ENCODE results near the gene BATF.

Gene BATF

DNA sequence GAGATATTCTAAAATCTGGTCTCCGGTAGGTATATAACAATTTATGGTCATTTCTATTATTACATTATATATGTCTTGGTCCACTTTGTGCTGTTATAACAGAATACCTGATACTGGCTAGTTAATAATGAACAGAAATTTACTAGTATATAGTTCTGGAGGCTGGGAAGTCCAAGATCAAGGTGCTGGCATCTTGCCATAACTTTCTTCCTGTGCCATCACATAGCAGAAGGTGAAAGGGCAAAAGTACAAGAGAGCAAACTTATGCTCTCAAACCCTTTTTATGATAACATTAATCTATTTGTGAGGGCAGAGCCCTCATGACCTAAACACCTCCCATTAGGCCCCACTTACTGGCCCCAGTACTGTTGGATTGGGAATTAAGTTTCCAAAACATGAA lies 17.9 kb upstream of the BATF start:
- Histone ChIP-seq H3K27ac (ENCODE audit: low read length) (no peak overlapping the region), H3K4me3 (ENCODE audit: low read length) (no peak overlapping the region), H3K9ac (ENCODE audit: low read depth, low read length) (no peak overlapping the region), H3K4me1 (ENCODE audit: insufficient read depth, low read length) (no peaks in the 10 kb centered on the region), H3K36me3 (ENCODE audit: insufficient read depth, low read depth, low read length) (no peaks in the 10 kb centered on the region), H3K9me3 (ENCODE audit: insufficient read depth, low read depth, low read length) (peaks cover 7% of the 10 kb centered on the region; the same call in 1 of the 2 replicates), H3K27me3 (ENCODE audit: insufficient read depth, low read length) (no peaks in the 10 kb centered on the region)

- peaks cover 7% of the 10 kb centered on the region; the same call in 1 of the 2 replicates for H3K9me3 ChIP-seq (ENCODE audit: insufficient read depth, low read depth, low read length)
- H3K27me3 ChIP-seq (ENCODE audit: insufficient read depth, low read length): no peaks in the 10 kb centered on the region
- no peaks in the 10 kb centered on the region for H3K4me1 ChIP-seq (ENCODE audit: insufficient read depth, low read length)
- H3K36me3 ChIP-seq (ENCODE audit: insufficient read depth, low read depth, low read length): no peaks in the 10 kb centered on the region
- no peak overlapping the region for H3K9ac ChIP-seq (ENCODE audit: low read depth, low read length)
- no peak overlapping the region for H3K27ac ChIP-seq (ENCODE audit: low read length)
- no peak overlapping the region for H3K4me3 ChIP-seq (ENCODE audit: low read length)
Observed at GRCh38 chr14:75506930-75507329, 15.3 kb upstream of the BATF start.

DNA sequence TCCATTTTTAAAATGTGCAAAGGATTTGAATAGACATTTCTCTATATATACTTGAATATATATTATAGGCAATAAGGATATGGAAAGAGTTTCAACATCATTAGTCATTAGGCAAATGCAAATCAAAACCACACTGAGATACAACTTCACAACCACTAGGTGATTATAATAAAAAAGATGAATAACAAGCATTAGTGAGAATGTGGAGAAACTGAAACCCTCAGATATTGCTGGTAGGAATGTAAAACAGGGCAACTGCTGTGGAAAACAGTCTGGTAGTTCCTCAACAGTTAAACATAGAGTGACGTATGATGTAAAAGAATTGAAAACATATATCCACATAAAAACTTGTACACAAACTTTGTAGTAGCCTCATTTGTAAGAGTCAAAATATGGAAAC lies 11.7 kb upstream of the BATF start:
- H3K9me3 ChIP-seq (ENCODE audit: insufficient read depth, low read depth, low read length): peaks cover 7% of the 10 kb centered on the region; the same call in 1 of the 2 replicates
- H3K9ac ChIP-seq (ENCODE audit: low read depth, low read length): no peak overlapping the region
- no peak overlapping the region for H3K4me3 ChIP-seq (ENCODE audit: low read length)
- H3K27ac ChIP-seq (ENCODE audit: low read length): no peak overlapping the region
- no peaks in the 10 kb centered on the region for H3K27me3 ChIP-seq (ENCODE audit: insufficient read depth, low read length)
- no peaks in the 10 kb centered on the region for H3K36me3 ChIP-seq (ENCODE audit: insufficient read depth, low read depth, low read length)
- no peaks in the 10 kb centered on the region for H3K4me1 ChIP-seq (ENCODE audit: insufficient read depth, low read length)

- Histone ChIP-seq H3K9me3 (ENCODE audit: insufficient read depth, low read depth, low read length) (peaks cover 7% of the 10 kb centered on the region; the same call in 1 of the 2 replicates), H3K4me3 (ENCODE audit: low read length) (no peak overlapping the region), H3K4me1 (ENCODE audit: insufficient read depth, low read length) (no peaks in the 10 kb centered on the region), H3K9ac (ENCODE audit: low read depth, low read length) (no peak overlapping the region), H3K36me3 (ENCODE audit: insufficient read depth, low read depth, low read length) (no peaks in the 10 kb centered on the region), H3K27ac (ENCODE audit: low read length) (no peak overlapping the region), H3K27me3 (ENCODE audit: insufficient read depth, low read length) (no peaks in the 10 kb centered on the region)
Observed at GRCh38 chr14:75511201-75511600, 11.1 kb upstream of the BATF start.

GRCh38 chr14:75513911-75514672 lies 8.2 kb upstream of the BATF start:
- Histone ChIP-seq H3K9ac (ENCODE audit: low read depth, low read length) (no peak overlapping the region), H3K27ac (ENCODE audit: low read length) (no peak overlapping the region), H3K27me3 (ENCODE audit: insufficient read depth, low read length) (no peaks in the 10 kb centered on the region), H3K36me3 (ENCODE audit: insufficient read depth, low read depth, low read length) (no peaks in the 10 kb centered on the region), H3K9me3 (ENCODE audit: insufficient read depth, low read depth, low read length) (no peaks in the 10 kb centered on the region), H3K4me1 (ENCODE audit: insufficient read depth, low read length) (no peaks in the 10 kb centered on the region), H3K4me3 (ENCODE audit: low read length) (no peak overlapping the region)

DNA sequence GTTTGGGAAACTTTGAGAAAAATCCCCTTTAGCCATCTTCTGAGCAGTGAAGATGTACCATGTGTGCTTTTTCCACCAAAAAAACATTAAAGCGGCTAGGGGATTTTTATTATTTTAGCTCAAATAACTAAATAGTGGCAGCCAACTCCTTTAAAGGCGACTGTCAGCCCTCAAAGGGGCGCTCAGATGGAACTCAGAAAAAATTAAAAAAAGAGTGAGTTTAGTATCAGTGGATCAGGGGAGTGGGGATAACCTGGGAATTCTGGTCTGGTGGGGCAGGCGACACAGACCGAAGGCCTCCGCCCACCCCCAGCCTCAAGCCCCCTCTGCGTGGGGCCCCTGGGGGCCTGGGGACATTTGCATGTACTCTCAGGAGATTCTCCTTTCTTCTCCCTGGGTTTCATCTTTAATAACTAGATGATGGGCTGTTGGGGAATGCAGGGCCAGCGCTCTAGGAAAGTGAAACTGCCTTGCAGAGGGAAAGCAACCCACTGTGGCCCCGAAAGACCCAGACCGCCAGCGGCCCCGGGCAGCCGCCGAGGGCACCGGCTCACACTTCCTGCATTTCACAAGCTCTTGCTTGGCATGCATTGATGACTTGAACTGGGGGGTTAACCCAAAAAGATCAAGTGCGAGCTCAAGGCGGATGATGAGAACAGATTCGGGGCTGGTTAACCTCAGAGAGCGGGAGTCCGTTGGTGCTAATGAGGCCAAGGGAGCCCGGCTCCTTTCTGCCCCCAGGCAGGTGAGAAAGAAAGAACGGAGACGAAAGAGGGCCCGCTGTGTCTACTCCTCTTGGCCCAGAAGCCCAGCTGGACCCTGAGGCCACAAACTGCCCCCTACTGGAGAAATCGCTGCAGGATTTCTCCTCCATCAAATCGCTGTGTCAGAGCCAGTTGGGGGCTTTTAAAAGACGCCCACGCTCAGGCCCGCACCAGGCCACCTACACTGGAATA lies 7.3 kb upstream of the BATF start:
- Histone ChIP-seq H3K27ac (ENCODE audit: low read length) (no peak overlapping the region), H3K4me3 (ENCODE audit: low read length) (no peak overlapping the region), H3K27me3 (ENCODE audit: insufficient read depth, low read length) (no peaks in the 10 kb centered on the region), H3K9ac (ENCODE audit: low read depth, low read length) (no peak overlapping the region), H3K36me3 (ENCODE audit: insufficient read depth, low read depth, low read length) (no peaks in the 10 kb centered on the region), H3K9me3 (ENCODE audit: insufficient read depth, low read depth, low read length) (no peaks in the 10 kb centered on the region), H3K4me1 (ENCODE audit: insufficient read depth, low read length) (no peaks in the 10 kb centered on the region)

GRCh38 chr14:75515629-75515996 lies 6.7 kb upstream of the BATF start:
- Histone ChIP-seq H3K4me3 (ENCODE audit: low read length) (no peak overlapping the region), H3K36me3 (ENCODE audit: insufficient read depth, low read depth, low read length) (no peaks in the 10 kb centered on the region), H3K4me1 (ENCODE audit: insufficient read depth, low read length) (no peaks in the 10 kb centered on the region), H3K9me3 (ENCODE audit: insufficient read depth, low read depth, low read length) (no peaks in the 10 kb centered on the region), H3K27me3 (ENCODE audit: insufficient read depth, low read length) (no peaks in the 10 kb centered on the region), H3K9ac (ENCODE audit: low read depth, low read length) (no peak overlapping the region), H3K27ac (ENCODE audit: low read length) (no peak overlapping the region)

GRCh38 chr14:75518625-75519024 lies 3.6 kb upstream of the BATF start:
- Histone ChIP-seq H3K4me3 (ENCODE audit: low read length) (no peak overlapping the region), H3K36me3 (ENCODE audit: insufficient read depth, low read depth, low read length) (no peaks in the 10 kb centered on the region), H3K4me1 (ENCODE audit: insufficient read depth, low read length) (peaks cover 4% of the 10 kb centered on the region; the same call in 1 of the 2 replicates), H3K27ac (ENCODE audit: low read length) (no peak overlapping the region), H3K9ac (ENCODE audit: low read depth, low read length) (no peak overlapping the region), H3K27me3 (ENCODE audit: insufficient read depth, low read length) (no peaks in the 10 kb centered on the region), H3K9me3 (ENCODE audit: insufficient read depth, low read depth, low read length) (no peaks in the 10 kb centered on the region)

DNA sequence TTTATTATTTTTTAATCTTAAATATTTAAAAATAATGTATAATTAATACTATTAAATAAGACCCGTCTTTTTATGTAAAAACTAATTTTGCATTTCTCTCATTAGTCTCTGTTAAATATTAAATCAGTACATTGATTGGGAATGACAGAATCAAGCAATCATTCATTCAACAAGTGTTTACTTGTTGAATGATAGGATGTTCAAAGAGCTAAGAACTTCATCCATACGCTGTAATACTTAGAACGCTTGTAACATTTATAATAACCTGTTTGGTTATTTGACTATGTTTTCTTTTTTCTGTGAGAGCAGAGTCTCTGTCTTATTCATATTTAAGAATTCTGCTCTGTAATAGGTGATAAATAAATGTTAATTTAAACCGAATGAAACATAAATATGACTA lies 2.9 kb upstream of the BATF start:
- Histone ChIP-seq H3K4me3 (ENCODE audit: low read length) (no peak overlapping the region), H3K9ac (ENCODE audit: low read depth, low read length) (no peak overlapping the region), H3K27me3 (ENCODE audit: insufficient read depth, low read length) (no peaks in the 10 kb centered on the region), H3K4me1 (ENCODE audit: insufficient read depth, low read length) (peaks cover 4% of the 10 kb centered on the region; the same call in 1 of the 2 replicates), H3K27ac (ENCODE audit: low read length) (no peak overlapping the region), H3K9me3 (ENCODE audit: insufficient read depth, low read depth, low read length) (no peaks in the 10 kb centered on the region), H3K36me3 (ENCODE audit: insufficient read depth, low read depth, low read length) (no peaks in the 10 kb centered on the region)

- H3K4me1 ChIP-seq (ENCODE audit: insufficient read depth, low read length): peaks cover 4% of the 10 kb centered on the region; the same call in 1 of the 2 replicates
- H3K9ac ChIP-seq (ENCODE audit: low read depth, low read length): no peak overlapping the region
- H3K9me3 ChIP-seq (ENCODE audit: insufficient read depth, low read depth, low read length): no peaks in the 10 kb centered on the region
- no peak overlapping the region for H3K4me3 ChIP-seq (ENCODE audit: low read length)
- H3K36me3 ChIP-seq (ENCODE audit: insufficient read depth, low read depth, low read length): no peaks in the 10 kb centered on the region
- no peaks in the 10 kb centered on the region for H3K27me3 ChIP-seq (ENCODE audit: insufficient read depth, low read length)
- no peak overlapping the region for H3K27ac ChIP-seq (ENCODE audit: low read length)
Observed at GRCh38 chr14:75519826-75520728, 2.2 kb upstream of the BATF start.

GRCh38 chr14:75520852-75521251 lies 1.4 kb upstream of the BATF start:
- Histone ChIP-seq H3K9ac (ENCODE audit: low read depth, low read length) (no peak overlapping the region), H3K4me3 (ENCODE audit: low read length) (no peak overlapping the region), H3K27me3 (ENCODE audit: insufficient read depth, low read length) (no peaks in the 10 kb centered on the region), H3K9me3 (ENCODE audit: insufficient read depth, low read depth, low read length) (no peaks in the 10 kb centered on the region), H3K36me3 (ENCODE audit: insufficient read depth, low read depth, low read length) (no peaks in the 10 kb centered on the region), H3K4me1 (ENCODE audit: insufficient read depth, low read length) (peaks cover 4% of the 10 kb centered on the region; the same call in 1 of the 2 replicates), H3K27ac (ENCODE audit: low read length) (no peak overlapping the region)

Measured in iPS-20b (cell line).